GM18873 (cell line): ENCODE results near the gene NRG3.

Experiments used
- ATAC-seq: cut with Tn5 transposase; IDR thresholded peaks from one replicate; pipeline ENCODE4 v1.9.1; 2021; ENCODE audit warnings: mild to moderate bottlenecking, moderate library complexity, moderate number of reproducible peaks; ENCODE audit not compliant: unreplicated experiment, low FRiP score

Gene NRG3

GRCh38 chr10:82438277-82438676, 563.3 kb downstream of the NRG3 start:
- no peak for ATAC-seq

GRCh38 chr10:82440775-82441174, 565.8 kb downstream of the NRG3 start:
- no peak for ATAC-seq

GRCh38 chr10:82452046-82452445, 577.1 kb downstream of the NRG3 start:
- ATAC-seq: no peak

GRCh38 chr10:82452676-82453075, 577.7 kb downstream of the NRG3 start:
- no peak for ATAC-seq

GRCh38 chr10:82453678-82454293, 578.8 kb downstream of the NRG3 start:
- ATAC-seq: no peak

- no peak for ATAC-seq
Measured at GRCh38 chr10:82462910-82463551, 588.0 kb downstream of the NRG3 start.

- no peak for ATAC-seq
Measured at GRCh38 chr10:82463614-82464013, 588.6 kb downstream of the NRG3 start.

GRCh38 chr10:82464191-82464818, 589.3 kb downstream of the NRG3 start:
- ATAC-seq: no peak

GRCh38 chr10:82464966-82465365, 590.0 kb downstream of the NRG3 start:
- ATAC-seq: no peak

GRCh38 chr10:82468453-82468852, 593.5 kb downstream of the NRG3 start:
- no peak for ATAC-seq

- no peak for ATAC-seq
Measured at GRCh38 chr10:82472406-82473335, 597.7 kb downstream of the NRG3 start.

- ATAC-seq: no peak
Measured at GRCh38 chr10:82477776-82478175, 602.8 kb downstream of the NRG3 start.

- no peak for ATAC-seq
Measured at GRCh38 chr10:82492647-82493046, 617.7 kb downstream of the NRG3 start.

- ATAC-seq: no peak
Measured at GRCh38 chr10:82496114-82496513, 621.1 kb downstream of the NRG3 start.

- ATAC-seq: no peak
Measured at GRCh38 chr10:82497439-82497838, 622.4 kb downstream of the NRG3 start.

GRCh38 chr10:82498976-82499375, 624.0 kb downstream of the NRG3 start:
- no peak for ATAC-seq

GRCh38 chr10:82505009-82505408, 630.0 kb downstream of the NRG3 start:
- ATAC-seq: no peak

- no peak for ATAC-seq
Measured at GRCh38 chr10:82506680-82507376, 631.8 kb downstream of the NRG3 start.

GRCh38 chr10:82515256-82515655, 640.3 kb downstream of the NRG3 start:
- ATAC-seq: no peak

GRCh38 chr10:82529062-82529461, 654.1 kb downstream of the NRG3 start:
- ATAC-seq: no peak
